ENCODE measurements around the gene TALDO1. TPM values are rescaled to one million over a fixed set of nuclear protein-coding genes. Genes with fewer than 3 reads are reported as not detected.

The TALDO1 gene
- total and polyA plus RNA-seq, 2 of the 8 experiments (the other 6 are each of a cell fraction or from before 2014, with no cell fraction given) = 265 to 308 TPM

DNA sequence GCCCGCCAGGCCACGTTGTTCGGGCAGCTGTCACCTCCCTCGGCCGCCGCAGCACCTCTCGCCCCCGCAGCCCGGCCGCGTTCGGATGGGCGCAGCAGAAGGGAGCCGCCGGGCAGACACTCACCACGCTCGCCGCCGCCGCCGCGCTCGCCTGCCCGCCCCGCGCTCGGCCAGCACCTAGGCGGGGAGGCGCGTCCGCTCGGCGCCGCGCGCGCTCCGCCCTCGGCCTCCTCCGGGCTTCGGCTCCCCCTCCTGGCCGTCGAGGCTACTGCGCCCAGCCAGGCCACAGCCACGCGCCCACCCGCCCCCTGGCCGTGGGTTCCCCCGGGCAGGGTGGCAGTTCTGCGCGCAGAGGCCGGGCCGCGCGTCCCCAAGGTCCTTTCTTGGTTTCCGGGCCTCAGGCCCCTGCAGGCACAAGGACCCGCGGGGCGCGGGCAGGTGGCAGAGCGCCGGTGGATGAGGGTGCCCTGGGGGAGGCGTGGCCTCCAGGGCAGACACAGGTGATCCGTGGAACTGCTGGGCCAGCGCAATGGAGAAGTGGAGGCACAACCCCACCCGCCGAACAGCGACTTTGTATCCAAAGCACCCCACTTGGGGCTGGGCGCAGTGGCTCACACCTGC, 50.9 kb downstream of the TALDO1 start, which contains the start of gene SLC25A22 (continued):
- no peak for TF ChIP-seq GABPA (IDR thresholded peaks at IDR 0.05; ENCODE audit: borderline replicate concordance, insufficient read depth, low read length)
- no peak for TF ChIP-seq SUZ12 (IDR thresholded peaks at IDR 0.05; ENCODE audit: low read length)
- TF ChIP-seq MAFK (IDR thresholded peaks at IDR 0.05; ENCODE audit: low read depth, low read length) = no peak
- TF ChIP-seq TAF7 (optimal IDR thresholded peaks at IDR 0.05; ENCODE audit: borderline replicate concordance, low read depth, low read length) = peak; percentile 15
- TF ChIP-seq KDM5A (IDR thresholded peaks at IDR 0.05; ENCODE audit: low read length) = no peak
- peak in 2 of 3 experiments; percentile 76 to 87; a peak in 3 of 4 replicates for TF ChIP-seq CTCF (IDR thresholded peaks at IDR 0.05; ENCODE audit: control extremely low read depth in 1 of 3, insufficient read depth in 1 of 3, low read depth in 1 of 3, low read length in 3 of 3)
- no peak for TF ChIP-seq CREB1 (IDR thresholded peaks at IDR 0.05)
- TF ChIP-seq, protein P1, sequence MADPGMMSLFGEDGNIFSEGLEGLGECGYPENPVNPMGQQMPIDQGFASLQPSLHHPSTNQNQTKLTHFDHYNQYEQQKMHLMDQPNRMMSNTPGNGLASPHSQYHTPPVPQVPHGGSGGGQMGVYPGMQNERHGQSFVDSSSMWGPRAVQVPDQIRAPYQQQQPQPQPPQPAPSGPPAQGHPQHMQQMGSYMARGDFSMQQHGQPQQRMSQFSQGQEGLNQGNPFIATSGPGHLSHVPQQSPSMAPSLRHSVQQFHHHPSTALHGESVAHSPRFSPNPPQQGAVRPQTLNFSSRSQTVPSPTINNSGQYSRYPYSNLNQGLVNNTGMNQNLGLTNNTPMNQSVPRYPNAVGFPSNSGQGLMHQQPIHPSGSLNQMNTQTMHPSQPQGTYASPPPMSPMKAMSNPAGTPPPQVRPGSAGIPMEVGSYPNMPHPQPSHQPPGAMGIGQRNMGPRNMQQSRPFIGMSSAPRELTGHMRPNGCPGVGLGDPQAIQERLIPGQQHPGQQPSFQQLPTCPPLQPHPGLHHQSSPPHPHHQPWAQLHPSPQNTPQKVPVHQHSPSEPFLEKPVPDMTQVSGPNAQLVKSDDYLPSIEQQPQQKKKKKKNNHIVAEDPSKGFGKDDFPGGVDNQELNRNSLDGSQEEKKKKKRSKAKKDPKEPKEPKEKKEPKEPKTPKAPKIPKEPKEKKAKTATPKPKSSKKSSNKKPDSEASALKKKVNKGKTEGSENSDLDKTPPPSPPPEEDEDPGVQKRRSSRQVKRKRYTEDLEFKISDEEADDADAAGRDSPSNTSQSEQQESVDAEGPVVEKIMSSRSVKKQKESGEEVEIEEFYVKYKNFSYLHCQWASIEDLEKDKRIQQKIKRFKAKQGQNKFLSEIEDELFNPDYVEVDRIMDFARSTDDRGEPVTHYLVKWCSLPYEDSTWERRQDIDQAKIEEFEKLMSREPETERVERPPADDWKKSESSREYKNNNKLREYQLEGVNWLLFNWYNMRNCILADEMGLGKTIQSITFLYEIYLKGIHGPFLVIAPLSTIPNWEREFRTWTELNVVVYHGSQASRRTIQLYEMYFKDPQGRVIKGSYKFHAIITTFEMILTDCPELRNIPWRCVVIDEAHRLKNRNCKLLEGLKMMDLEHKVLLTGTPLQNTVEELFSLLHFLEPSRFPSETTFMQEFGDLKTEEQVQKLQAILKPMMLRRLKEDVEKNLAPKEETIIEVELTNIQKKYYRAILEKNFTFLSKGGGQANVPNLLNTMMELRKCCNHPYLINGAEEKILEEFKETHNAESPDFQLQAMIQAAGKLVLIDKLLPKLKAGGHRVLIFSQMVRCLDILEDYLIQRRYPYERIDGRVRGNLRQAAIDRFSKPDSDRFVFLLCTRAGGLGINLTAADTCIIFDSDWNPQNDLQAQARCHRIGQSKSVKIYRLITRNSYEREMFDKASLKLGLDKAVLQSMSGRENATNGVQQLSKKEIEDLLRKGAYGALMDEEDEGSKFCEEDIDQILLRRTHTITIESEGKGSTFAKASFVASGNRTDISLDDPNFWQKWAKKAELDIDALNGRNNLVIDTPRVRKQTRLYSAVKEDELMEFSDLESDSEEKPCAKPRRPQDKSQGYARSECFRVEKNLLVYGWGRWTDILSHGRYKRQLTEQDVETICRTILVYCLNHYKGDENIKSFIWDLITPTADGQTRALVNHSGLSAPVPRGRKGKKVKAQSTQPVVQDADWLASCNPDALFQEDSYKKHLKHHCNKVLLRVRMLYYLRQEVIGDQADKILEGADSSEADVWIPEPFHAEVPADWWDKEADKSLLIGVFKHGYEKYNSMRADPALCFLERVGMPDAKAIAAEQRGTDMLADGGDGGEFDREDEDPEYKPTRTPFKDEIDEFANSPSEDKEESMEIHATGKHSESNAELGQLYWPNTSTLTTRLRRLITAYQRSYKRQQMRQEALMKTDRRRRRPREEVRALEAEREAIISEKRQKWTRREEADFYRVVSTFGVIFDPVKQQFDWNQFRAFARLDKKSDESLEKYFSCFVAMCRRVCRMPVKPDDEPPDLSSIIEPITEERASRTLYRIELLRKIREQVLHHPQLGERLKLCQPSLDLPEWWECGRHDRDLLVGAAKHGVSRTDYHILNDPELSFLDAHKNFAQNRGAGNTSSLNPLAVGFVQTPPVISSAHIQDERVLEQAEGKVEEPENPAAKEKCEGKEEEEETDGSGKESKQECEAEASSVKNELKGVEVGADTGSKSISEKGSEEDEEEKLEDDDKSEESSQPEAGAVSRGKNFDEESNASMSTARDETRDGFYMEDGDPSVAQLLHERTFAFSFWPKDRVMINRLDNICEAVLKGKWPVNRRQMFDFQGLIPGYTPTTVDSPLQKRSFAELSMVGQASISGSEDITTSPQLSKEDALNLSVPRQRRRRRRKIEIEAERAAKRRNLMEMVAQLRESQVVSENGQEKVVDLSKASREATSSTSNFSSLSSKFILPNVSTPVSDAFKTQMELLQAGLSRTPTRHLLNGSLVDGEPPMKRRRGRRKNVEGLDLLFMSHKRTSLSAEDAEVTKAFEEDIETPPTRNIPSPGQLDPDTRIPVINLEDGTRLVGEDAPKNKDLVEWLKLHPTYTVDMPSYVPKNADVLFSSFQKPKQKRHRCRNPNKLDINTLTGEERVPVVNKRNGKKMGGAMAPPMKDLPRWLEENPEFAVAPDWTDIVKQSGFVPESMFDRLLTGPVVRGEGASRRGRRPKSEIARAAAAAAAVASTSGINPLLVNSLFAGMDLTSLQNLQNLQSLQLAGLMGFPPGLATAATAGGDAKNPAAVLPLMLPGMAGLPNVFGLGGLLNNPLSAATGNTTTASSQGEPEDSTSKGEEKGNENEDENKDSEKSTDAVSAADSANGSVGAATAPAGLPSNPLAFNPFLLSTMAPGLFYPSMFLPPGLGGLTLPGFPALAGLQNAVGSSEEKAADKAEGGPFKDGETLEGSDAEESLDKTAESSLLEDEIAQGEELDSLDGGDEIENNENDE (IDR thresholded peaks at IDR 0.05; ENCODE audit: insufficient replicate concordance, low read length) = no peak

All from H1 (cell line).